ENCODE data around the gene GAS6.

The GAS6 gene

DNA sequence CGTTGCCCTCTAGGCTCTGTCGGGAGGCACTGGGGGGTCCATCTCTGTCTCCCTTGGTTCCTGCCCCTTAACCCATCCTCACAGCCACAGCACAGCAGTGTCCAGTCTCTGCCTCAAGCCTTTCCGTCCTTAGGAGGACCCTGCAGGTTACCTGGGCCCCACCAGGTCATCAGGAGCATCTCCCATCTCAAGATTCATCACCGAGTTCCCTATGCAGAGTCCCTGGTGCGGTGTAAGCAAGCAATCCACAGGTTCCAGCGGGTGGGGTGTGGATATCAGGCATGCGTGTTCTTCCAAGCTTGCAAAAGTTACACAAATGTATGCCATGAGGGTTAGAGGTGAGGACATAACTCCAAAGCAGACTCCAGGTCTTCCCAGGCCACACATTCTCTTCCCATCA lies 20.9 kb upstream of the GAS6 start:
- Histone ChIP-seq H3F3A (ENCODE audit: insufficient read depth, low read length) (peaks cover 44% of the 10 kb centered on the region), H3K4me3 (ENCODE audit: low read length) (no peak overlapping the region), H3K27me3 (replicated peaks; ENCODE audit: insufficient read depth, low read length) (no peaks in the 10 kb centered on the region), H3K9me2 (replicated peaks; ENCODE audit: insufficient read depth, low read length) (no peaks in the 10 kb centered on the region), H2AFZ (ENCODE audit: low read length) (no peak overlapping the region), H3K4me2 (ENCODE audit: low read depth, low read length) (no peak overlapping the region), H3K79me2 (ENCODE audit: low read length) (peaks cover 3% of the 10 kb centered on the region; the same call in 1 of the 2 replicates), H4K20me1 (ENCODE audit: insufficient read depth, low read length) (no peaks in the 10 kb centered on the region), H3K4me1 (ENCODE audit: low read length) (peaks cover 65% of the 10 kb centered on the region), H3K36me3 (replicated peaks; ENCODE audit: insufficient read depth, low read length) (no peaks in the 10 kb centered on the region), H3K9me3 (replicated peaks; ENCODE audit: insufficient read depth, low read length) (no peaks in the 10 kb centered on the region), H3K9ac (ENCODE audit: low read length) (no peak overlapping the region), H3K27ac (ENCODE audit: low read length) (no peak overlapping the region)
- no peak for DNase-seq
- no peak for TF ChIP-seq EZH2 (optimal IDR thresholded peaks at IDR 0.05; ENCODE audit: low read depth, low read length)
- TF ChIP-seq, protein P1, sequence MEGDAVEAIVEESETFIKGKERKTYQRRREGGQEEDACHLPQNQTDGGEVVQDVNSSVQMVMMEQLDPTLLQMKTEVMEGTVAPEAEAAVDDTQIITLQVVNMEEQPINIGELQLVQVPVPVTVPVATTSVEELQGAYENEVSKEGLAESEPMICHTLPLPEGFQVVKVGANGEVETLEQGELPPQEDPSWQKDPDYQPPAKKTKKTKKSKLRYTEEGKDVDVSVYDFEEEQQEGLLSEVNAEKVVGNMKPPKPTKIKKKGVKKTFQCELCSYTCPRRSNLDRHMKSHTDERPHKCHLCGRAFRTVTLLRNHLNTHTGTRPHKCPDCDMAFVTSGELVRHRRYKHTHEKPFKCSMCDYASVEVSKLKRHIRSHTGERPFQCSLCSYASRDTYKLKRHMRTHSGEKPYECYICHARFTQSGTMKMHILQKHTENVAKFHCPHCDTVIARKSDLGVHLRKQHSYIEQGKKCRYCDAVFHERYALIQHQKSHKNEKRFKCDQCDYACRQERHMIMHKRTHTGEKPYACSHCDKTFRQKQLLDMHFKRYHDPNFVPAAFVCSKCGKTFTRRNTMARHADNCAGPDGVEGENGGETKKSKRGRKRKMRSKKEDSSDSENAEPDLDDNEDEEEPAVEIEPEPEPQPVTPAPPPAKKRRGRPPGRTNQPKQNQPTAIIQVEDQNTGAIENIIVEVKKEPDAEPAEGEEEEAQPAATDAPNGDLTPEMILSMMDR (IDR thresholded peaks at IDR 0.05; ENCODE audit: low read length): no peak
- TF ChIP-seq EZH2phosphoT487 (IDR thresholded peaks at IDR 0.05; ENCODE audit: low read length): no peak

DNA sequence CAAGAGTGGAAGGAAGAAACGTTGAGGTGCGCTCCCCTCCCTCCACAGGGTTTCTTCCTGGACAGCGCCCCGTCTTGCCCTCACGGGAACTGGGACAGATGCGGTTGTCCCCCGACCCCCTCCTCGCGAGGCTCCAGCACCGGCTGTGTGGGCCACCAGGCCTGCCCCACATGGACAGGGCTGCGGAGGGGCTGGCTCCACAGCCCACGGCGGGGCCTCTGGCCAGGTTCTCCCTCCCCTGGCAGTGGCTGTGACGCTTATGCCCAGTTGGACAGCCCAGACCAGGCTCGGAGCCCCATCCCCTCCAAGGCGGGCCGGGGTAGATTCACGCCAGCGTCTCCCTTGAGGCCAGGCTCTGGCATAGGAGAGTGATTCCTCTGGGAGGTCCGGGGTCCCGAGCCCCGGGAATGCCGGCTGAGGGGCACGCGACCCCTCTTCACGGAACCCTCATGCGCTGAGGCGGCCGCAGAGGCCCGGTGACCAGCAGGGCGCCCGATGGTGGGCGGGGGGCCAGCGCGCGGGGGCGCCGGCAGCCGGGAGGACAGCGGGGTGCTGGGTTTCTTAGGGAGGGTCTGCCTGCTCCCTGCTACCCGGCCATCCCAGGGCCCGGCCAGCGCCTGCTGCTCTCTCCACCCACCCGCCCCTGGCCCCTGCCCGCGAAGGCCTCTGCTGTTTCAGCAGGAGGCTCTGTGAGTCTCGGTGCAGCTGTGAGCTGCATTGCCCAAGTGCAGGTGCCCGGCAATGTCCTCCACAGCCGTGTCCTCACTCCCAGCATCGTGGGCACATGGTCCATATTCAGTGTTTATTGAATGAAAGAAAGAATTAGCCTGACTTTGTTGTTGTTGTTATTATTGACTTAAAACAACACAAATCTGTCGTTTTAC lies 20.3 kb upstream of the GAS6 start:
- no peak overlapping the region for H3K27ac ChIP-seq (ENCODE audit: low read length)
- H3K36me3 ChIP-seq (replicated peaks; ENCODE audit: insufficient read depth, low read length): no peaks in the 10 kb centered on the region
- H3K4me2 ChIP-seq (ENCODE audit: low read depth, low read length): no peak overlapping the region
- peaks cover 43% of the 10 kb centered on the region for H3F3A ChIP-seq (ENCODE audit: insufficient read depth, low read length)
- no peak for DNase-seq
- H3K9me3 ChIP-seq (replicated peaks; ENCODE audit: insufficient read depth, low read length): no peaks in the 10 kb centered on the region
- peaks cover 65% of the 10 kb centered on the region for H3K4me1 ChIP-seq (ENCODE audit: low read length)
- no peak for TF ChIP-seq EZH2phosphoT487 (IDR thresholded peaks at IDR 0.05; ENCODE audit: low read length)
- no peak for TF ChIP-seq EZH2 (optimal IDR thresholded peaks at IDR 0.05; ENCODE audit: low read depth, low read length)
- TF ChIP-seq, protein P1 (IDR thresholded peaks at IDR 0.05; ENCODE audit: low read length): no peak
- no peaks in the 10 kb centered on the region for H4K20me1 ChIP-seq (ENCODE audit: insufficient read depth, low read length)
- no peak overlapping the region for H3K9ac ChIP-seq (ENCODE audit: low read length)
- H3K79me2 ChIP-seq (ENCODE audit: low read length): peaks cover 3% of the 10 kb centered on the region; the same call in 1 of the 2 replicates
- H2AFZ ChIP-seq (ENCODE audit: low read length): no peak overlapping the region
- no peak overlapping the region for H3K4me3 ChIP-seq (ENCODE audit: low read length)
- no peaks in the 10 kb centered on the region for H3K27me3 ChIP-seq (replicated peaks; ENCODE audit: insufficient read depth, low read length)
- H3K9me2 ChIP-seq (replicated peaks; ENCODE audit: insufficient read depth, low read length): no peaks in the 10 kb centered on the region

DNA sequence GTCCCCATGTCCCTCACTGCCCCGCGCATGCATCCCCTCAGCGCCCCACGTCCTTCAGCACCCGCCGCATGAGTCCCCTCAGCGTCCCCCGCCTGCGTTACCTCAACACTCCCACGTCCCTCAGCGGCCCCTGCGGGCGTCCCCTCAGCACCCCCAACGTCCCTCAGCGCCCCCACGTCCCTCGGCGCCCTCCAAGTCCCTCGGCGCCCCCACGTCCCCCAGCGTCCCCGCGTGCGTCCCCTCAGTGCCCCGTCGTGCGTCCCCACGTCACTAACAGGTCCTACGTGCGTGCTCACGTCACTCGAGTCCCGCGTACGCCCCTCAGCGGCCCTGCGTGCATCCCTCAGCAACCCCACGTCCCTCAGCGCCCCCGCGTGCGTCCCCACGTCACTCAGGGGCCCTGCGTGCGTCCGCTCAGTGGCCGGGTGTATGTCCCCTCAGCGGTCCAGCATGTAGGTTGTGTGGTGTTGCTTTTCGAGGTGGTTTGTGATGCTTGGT lies 19.5 kb upstream of the GAS6 start:
- H3K36me3 ChIP-seq (replicated peaks; ENCODE audit: insufficient read depth, low read length): no peaks in the 10 kb centered on the region
- peaks cover 63% of the 10 kb centered on the region for H3K4me1 ChIP-seq (ENCODE audit: low read length)
- H3K4me3 ChIP-seq (ENCODE audit: low read length): no peak overlapping the region
- H3K4me2 ChIP-seq (ENCODE audit: low read depth, low read length): peak overlapping the region; percentile 83; the same call in 1 of the 2 replicates
- H3K27ac ChIP-seq (ENCODE audit: low read length): peak overlapping the region; percentile 97; the same call in 1 of the 2 replicates
- no peak overlapping the region for H3K9ac ChIP-seq (ENCODE audit: low read length)
- H3K79me2 ChIP-seq (ENCODE audit: low read length): peaks cover 3% of the 10 kb centered on the region; the same call in 1 of the 2 replicates
- peaks cover 41% of the 10 kb centered on the region for H3F3A ChIP-seq (ENCODE audit: insufficient read depth, low read length)
- no peak overlapping the region for H2AFZ ChIP-seq (ENCODE audit: low read length)
- no peaks in the 10 kb centered on the region for H3K9me2 ChIP-seq (replicated peaks; ENCODE audit: insufficient read depth, low read length)
- H3K27me3 ChIP-seq (replicated peaks; ENCODE audit: insufficient read depth, low read length): no peaks in the 10 kb centered on the region
- DNase-seq: no peak
- no peaks in the 10 kb centered on the region for H4K20me1 ChIP-seq (ENCODE audit: insufficient read depth, low read length)
- TF ChIP-seq, protein P1 (IDR thresholded peaks at IDR 0.05; ENCODE audit: low read length): no peak
- TF ChIP-seq EZH2phosphoT487 (IDR thresholded peaks at IDR 0.05; ENCODE audit: low read length) (no peak), EZH2 (optimal IDR thresholded peaks at IDR 0.05; ENCODE audit: low read depth, low read length) (no peak)
- no peaks in the 10 kb centered on the region for H3K9me3 ChIP-seq (replicated peaks; ENCODE audit: insufficient read depth, low read length)
